GM21390 (cell line): ENCODE data around the gene MPND.
"Not testable (repeated sequence)": the region's sequence is repeated elsewhere in the genome, so short reads cannot be mapped to it uniquely, and the experiment has no call there.

Experiments
- ATAC-seq: cut with Tn5 transposase; IDR thresholded peaks from one replicate; pipeline ENCODE4 v1.9.1; 2021; ENCODE audit not compliant: unreplicated experiment

The MPND gene

DNA sequence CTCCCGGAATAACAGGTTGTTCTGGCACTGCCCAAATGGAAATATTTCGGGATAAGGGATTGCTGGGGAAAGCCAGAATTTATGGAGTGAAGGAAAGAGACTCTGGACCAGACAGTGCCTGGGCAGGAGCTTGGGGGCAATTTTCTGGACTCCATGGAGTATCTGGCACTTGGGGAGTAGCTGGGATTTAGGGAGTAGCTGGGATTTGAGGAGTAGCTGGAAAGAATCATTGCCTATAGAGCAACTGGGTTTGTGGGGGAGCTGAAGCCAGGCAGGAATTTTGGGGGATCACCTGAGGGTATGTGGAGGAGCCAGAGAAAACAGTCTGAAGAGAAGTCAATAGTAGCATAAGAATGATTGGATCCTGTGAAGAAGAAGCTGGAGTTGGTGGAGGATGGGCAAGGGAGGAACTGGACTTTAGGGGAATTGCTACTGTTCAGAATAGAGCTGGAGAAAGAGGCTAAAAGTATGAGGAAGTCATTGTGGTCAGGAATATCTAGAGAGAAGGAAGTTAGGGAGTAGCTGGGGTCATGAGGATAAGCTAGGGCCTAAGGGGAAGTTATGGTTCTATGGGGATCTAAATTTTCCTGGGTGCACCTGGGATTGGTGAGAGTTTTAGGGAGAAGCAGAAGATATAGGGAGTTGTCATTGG, 24.2 kb upstream of the MPND start:
- ATAC-seq = no peak

DNA sequence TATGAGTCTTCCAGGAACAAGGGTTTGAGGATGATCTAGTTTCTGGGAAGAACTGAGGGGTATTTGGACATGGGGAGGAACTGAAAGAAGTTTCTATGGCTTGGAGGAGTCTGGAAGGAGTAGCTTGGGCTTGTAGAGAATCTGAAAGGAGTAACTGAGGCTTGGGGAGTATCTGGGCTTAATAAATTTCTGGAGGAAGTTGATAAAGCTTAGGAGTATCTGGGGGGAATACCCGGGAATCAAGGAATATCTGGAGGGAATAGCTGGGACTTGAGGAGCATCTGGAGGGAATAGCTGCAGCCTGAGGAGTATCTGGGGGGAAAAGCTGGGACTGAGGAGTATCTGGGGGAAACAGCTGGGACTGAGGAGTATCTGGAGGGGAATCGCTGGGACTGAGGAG, 22.9 kb upstream of the MPND start:
- ATAC-seq = no peak

DNA sequence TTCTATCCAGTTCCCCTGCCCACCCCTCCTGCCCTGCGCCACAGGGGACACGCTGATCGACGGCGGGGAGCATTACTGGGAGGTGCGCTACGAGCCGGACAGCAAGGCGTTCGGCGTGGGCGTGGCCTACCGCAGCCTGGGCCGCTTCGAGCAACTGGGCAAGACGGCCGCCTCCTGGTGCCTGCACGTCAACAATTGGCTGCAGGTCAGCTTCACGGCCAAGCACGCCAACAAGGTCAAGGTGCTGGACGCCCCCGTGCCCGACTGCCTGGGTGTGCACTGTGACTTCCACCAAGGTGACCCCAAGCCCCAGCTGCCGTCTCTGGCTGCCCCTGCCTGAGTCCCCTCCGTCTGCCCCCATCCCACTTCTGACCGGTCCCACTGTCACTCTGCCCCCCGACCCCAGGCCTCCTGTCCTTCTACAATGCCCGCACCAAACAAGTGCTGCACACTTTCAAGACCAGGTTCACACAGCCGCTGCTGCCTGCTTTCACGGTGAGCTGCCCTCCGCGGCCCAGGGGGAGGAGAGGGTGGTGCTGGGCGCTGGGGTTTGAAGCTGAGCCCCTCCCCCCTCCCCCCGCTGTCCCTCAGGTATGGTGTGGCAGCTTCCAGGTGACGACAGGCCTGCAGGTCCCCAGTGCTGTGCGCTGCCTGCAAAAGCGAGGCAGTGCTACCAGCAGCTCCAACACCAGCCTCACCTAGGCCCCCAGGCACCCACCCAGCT, 20.3 kb upstream of the MPND start:
- ATAC-seq = no peak

DNA sequence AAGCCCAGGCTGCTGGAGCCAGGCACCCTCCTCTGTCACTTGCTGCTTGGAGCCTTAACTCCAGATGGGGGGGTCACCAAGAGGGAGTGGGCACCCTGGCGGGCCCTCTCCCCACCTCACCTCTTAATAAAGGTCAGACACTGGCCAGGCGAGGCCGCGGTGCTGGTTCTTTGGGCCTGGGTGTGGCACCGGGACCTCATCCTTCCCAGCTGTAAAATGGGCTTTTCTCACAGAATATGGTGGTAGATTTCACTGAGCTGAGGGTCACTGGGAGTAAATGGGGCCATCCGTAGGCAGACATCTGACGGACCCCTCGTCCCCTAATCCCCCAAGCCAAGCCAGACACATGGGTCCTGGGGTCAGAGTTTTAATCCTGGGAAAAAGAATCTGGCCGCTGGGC, 19.7 kb upstream of the MPND start:
- ATAC-seq = no peak

DNA sequence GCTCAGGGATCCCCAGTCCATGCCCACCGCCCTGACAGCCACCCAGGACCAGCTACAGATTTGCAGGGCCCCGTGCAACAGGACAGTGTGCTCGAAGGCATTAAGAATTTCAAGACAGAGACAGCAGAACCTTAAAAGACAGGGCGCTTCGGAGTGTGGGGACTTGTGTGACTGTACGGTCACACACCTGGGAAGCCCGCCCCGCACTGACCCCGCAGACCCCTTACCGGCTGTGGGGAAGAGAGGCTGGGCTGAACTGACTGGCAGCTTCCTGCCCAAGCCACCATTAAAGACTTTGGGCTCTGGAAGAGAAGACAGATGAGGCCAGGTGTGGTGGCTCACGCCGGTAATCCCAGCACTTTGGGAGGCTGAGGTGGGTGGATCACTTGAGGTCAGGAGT, 19.1 kb upstream of the MPND start:
- ATAC-seq = no peak

DNA sequence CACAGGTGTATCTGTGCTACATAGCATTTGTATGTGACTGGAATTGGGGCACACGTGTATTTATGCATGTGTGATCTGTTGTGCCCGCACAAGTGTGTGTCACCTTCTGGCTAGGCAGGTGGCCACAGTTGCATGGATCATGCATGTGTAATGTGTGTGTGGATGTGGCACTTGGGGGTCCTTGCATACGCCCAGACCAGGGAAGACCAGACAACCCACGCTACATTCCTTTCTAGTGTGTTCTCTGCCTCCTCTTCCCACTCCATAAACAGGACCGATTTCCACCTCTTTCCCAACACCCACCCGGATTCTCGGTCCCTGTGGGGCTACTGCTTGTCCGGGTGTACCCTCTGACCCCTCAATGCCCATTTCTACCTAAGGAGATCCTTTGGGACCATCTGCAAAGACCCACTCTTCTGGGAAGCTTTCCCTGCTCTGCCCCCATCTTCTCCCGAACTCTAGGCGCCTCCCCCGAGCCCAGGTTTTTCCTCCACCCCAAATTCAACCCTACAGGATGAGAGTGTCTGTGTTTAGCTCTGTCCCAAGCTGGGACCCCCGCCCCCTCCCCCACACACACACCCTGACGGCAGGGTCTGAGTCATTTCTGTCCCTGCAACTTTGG, 17.0 kb upstream of the MPND start:
- ATAC-seq = no peak

DNA sequence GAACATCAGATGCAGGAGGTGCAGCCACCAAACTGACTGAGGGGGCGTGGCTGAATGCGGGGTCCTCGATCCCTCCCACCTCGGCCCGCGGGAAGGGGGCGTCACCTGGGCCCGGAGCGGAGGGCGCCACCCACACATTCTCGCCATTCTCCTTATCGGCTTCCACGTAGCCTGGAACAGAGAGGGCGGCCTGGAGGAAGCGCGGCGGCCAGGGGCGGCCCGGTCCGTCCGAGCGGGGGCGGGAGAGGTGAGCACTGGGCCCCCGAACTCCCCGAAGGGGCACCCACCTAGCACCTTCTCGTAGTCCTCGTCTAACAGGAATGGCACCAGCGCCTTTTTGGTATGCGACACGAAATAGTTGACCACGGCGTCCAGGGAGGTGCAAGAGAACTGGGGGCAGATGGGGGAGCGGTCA, 16.5 kb upstream of the MPND start:
- ATAC-seq = no peak

DNA sequence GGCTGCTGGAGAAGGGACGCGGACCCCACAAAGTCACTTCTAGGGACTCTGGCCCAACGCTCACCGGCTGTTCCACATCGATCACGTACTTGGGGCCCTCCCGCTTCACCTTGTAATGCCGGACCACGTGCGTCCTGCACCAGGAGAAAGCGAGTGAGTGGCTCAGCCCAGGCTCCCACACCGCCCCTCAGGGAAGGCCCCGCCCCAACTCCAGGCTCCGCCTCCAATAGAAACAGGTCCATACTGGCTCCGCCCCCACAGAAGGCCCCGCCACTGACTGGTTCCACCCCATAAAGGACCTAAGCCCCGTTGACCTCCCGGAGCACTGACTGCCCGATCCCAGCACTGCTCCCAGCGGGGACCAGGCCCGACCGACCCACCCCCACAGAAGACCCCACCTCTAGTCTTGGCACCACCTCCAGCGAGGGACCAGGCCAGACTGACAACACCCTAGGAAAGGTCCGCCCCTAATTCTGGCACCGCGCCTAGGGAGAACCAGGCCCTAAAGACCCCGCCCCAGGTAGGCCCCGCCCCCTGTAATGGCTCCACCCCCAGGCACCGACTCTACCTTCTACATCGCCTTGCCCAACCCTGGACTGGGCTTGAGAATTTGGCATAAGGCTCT, 16.0 kb upstream of the MPND start:
- ATAC-seq = no peak

DNA sequence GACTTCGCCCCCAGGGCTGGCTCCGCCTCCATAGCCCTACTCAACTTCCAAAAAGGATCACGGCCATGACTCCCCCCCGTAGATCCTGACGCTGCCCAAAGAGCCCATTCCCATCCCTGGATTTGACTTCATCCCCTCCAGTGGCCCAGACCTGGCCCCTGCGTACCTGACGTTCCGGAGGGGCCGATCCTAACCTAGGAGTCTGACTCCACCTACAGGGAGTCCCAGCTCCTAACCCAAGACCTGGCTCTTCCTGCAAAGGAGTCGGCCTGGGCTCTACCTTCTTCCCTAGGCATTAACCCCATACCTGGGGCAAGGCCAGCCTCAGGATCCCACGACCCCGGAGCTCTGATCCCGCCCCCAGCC, 15.5 kb upstream of the MPND start:
- peak; percentile 10 for ATAC-seq

DNA sequence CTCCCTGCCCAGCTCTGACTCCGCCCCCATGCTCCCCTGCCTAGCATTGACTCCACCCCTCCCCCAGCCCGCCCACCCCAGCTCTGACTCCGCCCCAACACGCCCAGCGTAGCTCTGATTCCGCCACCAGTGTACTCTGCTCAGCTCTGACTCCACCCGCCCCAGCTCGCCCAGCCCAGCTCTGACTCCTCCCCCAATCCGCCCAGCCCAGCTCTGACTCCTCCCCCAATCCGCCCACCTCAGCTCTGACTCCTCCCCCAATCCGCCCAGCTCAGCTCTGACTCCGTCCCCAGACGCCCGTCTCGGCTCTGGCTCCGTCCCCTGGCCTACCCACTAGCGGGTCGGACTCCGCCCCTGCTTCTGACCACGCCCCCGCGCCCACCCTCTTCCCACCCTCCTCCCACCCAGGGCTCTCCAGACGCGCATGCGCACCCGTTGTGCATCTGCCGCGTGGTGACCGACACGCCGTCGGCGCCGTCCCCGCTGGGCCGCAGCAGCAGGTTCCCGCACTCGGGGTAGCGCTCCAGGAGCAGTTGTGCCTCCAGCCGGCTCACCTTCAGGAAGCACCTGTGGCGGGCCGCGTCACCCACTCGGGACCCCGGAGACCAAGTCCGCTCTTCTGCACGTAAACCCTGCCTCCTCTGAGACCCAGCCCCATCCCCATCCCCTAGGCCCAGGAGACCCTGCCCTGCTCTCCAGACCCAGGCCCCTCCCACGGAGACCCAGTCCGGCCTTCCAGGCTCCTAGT, 14.9 kb upstream of the MPND start:
- peak; percentile 79 for ATAC-seq

DNA sequence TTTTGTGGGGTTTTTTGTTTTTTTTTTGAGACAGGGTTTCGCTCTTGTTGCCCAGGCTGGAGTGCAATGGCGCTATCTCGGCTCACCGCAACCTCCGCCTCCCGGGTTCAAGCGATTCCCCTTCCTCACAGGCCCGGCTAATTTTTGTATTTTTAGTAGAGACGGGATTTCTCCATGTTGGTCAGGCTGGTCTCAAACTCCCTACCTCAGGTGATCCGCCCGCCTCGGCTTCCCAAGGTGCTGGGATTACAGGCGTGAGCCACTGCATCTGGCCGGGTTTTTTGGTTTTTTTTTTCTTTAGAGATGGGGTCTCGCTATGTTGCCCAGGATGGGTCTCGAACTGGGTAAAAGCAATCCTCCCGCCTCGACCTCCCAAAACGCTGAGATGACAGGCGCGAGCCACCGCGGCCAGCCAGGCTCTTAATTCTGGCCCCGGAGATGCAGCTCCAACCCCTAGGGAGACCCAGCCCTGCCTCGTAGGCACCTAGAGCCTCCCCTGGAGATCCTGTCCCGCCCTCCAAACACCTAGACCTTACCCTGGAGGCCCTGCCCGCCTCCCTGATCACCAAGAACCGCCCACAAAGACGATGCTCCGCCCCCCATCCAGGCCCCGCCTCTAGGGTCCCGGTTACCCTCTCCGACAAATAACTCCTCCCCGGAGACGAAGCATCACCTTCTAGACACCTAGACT, 14.2 kb upstream of the MPND start:
- not testable (repeated sequence) for ATAC-seq

DNA sequence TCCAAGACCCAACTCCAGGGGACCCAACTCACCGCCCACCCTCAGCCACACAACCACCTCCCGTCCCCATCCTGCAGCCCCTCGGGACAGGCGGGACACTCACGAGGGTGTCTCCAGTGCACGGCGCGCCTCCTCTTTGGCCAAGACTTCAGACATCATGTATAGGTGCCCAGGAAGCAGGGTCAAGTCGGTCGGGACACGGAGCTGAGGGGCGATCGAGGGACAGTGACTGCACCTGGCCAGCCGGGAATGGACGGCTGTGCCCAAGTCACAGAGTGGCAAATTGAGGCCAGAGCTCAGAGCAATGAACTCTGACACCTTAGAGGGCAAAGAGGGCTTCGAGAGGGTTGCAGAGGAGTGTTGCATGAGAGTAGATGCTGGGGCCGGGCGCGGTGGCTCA, 13.5 kb upstream of the MPND start:
- no peak for ATAC-seq

DNA sequence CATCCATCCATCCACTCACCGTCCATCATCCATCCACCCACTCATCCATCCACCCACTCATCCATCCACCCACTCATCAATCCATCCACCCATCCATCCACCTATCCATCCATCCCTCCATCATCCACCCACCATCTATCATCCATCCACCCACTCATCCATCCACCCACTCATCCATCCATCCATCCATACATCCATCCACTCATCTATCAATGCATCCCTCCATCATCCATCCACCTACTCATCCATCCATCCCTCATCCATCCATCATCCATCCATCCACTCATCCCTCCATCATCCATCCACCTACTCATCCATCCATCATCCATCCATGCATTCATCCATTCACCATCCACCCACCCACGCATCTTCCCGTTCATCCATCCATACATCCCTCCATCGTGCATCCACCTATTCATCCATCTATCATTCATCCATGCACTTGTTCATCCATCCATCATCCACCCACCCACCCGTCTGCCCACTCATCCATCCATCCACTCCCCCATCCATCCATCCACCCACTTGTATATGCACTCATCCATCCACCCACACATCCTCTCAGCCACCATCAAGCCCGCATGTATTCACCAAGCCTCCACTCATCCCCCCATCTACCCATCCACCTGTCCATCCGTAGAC, 8.3 kb upstream of the MPND start:
- ATAC-seq = no peak

DNA sequence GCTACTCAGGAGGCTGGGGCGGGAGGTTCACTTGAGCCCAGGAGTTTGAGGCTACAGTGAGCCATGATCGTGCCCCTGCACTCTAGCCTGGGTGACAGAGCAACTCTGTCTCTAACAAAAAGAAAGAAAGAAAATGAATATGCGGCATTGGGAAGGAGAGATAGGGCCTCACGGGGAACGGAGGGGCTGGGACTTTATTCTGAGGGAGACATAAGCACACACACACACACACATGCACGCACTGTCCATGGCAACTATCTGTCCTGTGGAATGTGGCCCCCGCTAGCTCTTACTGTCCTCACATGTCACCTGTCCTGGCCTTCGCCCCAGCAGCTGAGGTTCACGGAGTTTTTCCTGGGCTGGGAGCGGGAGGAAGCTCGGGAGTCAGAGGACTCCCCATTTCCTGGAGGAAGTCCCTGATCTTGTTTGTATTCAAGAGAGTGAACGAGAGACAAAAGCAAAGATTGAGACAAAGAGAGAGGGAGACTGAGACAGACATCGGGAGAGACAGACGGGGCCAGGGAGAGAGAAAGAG, 5.4 kb upstream of the MPND start:
- no peak for ATAC-seq

DNA sequence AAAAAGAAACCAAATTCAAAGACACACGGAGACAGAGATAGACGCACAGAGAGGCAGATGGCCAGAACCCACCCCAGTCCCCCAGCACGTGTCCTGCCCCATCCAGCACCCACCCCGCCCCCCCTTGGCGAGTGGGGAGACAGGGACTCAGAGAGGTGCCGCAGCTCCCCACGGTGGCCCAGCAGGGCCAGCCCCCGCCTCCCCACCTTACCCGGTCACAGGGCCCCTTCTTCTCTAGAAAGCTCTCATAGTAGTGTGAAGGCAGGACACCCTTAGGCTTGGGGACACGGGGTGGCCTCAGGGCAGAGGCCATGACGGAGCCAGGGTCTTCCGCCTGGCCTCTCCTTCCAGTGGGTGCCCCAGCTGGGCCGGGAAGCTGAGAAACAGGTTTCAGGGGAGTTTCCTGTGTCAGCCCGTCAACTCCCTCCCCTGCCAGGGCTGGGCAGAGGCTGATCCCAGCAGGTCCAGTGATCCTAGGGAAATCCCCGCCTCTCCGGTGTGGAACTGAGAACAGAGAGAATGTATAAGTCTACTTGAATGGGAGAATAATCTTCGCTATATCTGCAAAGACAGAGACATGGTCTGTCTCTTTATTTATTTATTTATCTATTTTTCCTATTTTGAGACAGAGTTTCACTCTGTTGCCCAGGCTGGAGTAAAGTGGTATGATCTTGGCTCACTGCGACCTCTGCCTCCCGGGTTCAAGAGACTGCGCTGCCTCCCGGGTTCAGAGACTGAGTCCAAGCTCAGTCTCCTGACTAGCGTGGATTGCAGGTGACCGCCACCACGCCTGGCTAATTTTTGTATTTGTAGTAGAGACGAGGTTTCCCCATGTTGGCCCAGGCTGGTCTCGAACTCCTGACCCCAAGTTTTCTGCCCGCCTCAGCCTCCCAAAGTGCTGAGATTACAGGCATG, 4.7 kb upstream of the MPND start, which contains the start of gene STAP2:
Gene STAP2 (minus strand): TSS at position 387 of the 915 bp plus-strand sequence. CDS start 74 bp downstream, at position 313.
- ATAC-seq = no peak

DNA sequence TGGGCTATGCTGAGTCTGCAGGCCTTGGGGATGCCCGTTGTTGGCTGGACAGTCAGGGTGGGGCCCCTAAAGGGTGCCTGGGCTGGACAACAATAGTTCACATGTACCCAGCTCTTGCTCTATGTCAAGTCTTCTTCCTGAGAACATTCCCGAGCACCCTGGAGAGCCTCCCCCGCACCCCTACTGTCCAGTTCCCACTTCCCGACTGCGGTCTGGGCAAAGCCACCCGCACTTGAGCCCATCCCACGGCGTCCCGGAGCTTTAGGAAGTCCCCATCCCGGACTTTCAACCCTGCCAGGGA, 1.1 kb upstream of the MPND start:
- no peak for ATAC-seq

DNA sequence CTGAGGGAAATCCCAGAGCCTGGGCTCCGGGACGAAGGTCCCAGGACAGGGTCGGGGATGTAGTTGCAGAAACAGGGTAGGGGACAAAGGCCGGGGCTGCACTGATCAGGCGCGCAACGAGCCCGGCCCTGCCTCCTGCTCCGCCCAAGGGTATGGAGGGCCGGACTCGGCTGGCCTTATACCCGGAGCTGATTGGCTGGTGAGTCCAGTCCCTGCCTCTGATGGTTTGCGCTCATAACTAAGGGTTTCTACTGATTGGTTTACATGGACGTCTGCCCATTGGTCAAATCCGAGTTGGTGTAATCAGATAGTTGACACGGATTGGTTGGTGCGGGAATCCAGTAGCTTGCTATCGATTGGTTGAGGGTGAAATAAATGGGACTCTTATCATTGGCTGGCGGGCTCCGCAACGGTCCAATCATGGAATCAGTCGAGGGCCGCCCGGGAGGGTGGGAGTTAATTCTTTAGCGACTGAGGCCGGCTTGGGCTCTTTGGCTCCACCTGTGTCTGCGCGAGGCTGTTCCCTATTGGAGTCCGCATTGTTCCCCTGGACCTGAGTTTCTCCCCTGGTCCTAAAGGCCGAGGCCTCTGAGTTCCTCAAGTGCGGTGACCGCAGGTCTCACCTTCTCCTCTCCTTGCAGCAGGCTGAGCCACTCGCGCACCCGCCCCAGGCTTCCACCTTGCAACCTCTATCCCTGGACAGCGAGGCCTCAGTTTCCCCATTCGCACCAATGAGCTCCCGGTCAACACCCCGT, 570 bp upstream of the MPND start:
- ATAC-seq = peak; percentile 76

DNA sequence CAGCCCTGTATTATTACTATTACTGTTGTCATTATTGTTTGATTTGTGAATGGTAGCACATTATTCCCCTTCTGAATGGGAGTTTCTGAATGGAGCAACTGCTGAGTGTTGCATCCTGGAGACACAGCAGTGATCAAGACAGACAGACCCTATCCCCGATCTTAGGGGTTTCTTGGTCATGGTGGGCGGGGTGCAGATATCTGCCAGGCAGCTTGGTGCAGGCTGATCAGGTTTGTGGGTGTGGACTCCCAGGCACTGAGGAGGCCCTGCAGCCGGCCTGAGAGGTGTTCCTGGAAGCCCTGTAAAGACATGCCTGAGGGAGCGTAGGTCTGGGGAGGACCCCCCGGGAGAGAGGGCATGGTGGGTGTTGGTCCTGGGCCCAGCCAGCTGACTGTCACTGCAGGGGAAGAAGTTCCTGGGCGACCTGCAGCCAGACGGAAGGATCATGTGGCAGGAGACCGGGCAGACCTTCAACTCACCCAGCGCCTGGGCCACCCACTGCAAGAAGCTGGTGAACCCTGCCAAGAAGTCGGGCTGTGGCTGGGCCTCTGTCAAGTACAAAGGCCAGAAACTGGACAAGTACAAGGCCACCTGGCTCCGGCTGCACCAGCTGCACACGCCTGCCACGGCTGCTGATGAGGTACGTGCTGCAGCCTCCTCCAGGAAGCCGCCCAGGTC, 2.1 kb downstream of the MPND start:
- no peak for ATAC-seq
